UCSD-AML1 (cell line): ENCODE results near the gene ANKRD60.

Experiments used
- DNase-seq: peaks from one replicate; lab custom pipeline; 2025; ENCODE audit not compliant: unreplicated experiment; lab: John Stamatoyannopoulos, UW

Gene ANKRD60

DNA sequence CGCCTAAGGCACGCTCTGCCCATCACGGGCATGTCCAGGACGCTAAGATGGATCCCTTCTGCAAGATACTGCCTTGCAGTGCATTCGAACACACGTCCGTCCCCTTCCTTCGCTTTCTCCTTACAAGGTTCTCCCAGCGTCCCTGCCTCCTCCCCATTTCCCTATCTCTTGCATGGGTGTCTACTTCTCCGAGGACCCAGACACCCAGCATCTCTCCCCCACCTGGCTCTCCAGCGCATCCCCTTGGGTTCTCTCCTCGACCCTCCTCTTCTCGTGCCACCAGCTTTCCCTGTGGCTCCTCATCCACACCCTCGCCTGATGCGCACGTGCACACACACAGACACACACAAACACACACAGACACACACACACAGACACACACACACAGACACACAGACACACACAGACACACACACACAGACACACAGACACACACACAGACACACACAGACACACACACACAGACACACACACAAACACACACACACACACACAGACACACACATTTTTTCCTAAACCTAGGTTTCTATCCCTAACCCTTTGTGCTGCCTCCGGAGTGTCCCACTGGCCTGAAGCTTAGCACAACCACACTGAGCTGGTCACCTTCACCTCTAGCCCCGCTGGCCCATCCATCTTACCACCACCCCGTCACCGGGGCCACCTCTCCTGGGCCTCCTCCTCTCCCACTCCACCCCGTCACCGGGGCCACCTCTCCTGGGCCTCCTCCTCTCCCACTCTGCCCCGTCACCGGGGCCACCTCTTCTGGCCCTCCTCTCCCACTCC, 31.9 kb downstream of the ANKRD60 start:
- DNase-seq, result no peak

DNA sequence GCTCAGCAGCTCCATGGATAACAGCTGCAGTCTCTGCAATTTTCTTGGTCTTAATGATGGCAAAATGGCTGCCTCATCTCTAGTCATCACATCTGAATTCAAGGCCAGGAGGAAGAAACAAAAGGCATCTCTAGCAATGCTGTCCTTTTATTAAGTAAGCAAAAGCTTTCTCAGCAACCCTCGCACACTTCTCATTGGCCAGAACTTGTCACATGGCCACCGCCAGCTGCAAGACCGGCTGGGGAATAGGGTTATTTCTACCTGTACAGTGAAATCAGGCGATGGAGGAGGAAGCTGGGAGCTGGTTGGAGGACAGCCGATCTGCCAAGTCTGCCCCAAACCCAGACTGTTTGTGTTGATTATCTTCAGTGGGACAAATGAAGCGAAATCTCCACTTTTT, 33.4 kb downstream of the ANKRD60 start:
- no peak for DNase-seq

DNA sequence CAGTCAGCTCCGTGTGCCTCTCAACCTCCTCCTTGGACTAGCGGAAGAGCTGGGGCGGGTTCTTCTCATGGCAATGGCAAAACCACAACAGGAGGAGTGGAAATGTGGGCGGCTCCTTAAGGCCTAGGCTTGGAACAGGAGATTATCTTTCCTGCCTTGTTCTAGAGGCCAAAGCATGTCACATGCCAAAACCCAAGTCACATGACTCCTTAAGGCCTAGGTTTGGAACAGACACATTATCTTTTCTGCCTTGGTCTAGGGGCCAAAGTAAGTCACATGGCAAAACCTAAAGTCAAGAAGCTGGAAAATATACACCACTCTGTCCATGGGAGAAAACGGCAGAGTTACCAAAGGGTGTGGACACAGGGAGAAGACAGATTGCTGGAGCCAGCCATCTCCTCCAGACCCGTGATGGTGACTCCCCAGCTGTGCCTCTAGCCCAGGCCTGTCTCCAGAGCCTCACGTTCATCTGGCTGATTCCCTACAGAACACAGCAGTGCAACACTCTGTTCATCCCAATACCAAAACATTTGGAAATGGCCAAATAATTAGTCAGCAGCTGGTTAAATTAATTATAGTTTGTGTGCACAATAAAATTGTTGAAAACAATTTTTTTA, 34.2 kb downstream of the ANKRD60 start:
- DNase-seq, result no peak

DNA sequence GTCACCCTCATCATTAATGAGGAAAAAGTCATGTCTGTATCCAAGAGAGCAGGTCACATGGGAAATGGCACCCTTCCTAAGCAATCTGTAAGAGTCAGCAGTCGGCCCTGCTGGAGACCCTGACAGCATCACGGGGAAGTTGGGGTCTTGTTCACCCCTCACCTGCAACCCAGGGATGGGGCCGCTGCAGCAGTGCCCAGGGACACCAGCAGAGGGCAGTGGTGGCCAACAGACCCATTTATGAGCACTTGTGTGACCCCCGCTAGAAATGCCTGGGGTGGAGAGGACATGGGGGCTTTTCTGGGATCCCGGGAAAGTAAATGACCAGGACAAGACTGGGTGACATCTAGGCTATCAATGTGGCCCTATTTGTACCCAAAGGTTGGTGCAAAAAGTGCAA, 35.9 kb downstream of the ANKRD60 start:
- DNase-seq, result peak; percentile 22

DNA sequence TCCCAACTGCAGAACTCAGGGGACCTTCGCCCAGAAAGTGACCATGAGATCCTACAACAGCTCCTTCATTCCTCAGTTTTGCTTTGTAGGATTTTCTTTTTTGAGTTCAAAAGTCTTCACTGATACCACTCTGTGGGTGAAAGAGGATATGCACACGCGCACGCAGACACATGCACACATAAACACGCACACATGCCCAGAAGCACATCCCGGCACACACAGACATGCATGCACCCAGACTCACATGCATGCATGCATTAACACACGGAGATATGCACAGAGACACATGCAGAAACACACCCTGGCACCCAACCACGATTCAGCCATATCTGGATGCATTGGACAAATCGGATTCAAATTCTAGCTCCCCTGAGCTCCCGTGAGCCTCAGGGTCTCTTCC, 36.4 kb downstream of the ANKRD60 start:
- DNase-seq, result no peak

DNA sequence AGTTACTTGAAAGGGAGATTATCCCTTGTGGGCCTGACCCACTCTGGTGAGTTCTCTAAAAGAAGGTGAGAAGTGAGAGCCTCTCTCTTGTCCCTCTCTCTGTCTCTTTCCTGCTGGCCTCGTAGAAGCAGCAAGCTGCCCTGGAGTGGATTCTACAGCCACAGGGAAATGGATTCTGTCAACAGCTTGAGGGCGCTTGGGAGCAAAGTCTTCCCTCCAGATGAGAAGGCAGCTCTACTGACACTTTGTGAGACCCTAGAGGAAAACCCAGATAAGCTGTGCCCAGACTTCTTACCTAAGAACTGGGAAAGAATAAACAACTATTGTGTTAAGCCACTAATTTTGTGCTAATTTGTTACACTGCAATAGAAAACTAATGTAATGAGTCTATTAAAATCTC, 39.9 kb downstream of the ANKRD60 start:
- DNase-seq, result no peak

DNA sequence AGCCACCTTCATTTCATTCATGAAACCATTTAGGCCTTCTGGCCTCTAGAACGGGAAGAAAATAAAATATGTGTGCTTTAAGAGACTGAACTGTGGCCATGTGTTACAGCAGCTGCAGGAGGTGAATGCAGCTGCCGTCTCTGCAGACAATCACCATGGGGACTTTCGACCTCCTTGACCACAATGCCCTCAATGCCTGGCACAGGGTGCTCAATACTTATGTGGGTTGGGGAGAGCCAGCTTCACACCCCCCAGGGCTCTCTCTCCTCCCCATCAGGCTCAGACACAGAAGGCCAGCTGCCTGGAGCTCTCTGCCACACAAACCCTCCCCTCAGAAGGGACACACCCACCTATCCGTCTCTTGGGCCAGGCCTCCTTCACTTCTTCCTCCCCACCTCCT, 43.5 kb downstream of the ANKRD60 start:
- no peak for DNase-seq

DNA sequence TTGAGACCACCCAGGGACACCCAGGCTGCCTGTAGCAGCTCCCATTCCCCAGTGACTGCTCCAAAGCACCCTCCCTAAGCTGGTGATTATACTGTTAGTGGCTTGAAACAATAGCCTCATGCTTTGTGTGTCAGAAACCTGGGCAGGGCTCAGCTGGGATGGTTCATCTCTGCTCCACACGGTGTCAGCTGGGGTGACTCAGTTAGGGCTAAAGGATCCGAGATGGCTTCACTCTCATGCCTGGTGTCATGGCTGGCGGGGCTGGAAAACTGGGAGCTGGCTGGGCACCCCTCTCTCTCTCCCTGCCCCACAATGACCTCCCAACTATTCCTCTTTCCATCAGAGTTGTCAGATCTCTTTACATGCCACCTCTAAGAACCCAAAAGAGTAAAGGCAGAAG, 44.4 kb downstream of the ANKRD60 start:
- no peak for DNase-seq

DNA sequence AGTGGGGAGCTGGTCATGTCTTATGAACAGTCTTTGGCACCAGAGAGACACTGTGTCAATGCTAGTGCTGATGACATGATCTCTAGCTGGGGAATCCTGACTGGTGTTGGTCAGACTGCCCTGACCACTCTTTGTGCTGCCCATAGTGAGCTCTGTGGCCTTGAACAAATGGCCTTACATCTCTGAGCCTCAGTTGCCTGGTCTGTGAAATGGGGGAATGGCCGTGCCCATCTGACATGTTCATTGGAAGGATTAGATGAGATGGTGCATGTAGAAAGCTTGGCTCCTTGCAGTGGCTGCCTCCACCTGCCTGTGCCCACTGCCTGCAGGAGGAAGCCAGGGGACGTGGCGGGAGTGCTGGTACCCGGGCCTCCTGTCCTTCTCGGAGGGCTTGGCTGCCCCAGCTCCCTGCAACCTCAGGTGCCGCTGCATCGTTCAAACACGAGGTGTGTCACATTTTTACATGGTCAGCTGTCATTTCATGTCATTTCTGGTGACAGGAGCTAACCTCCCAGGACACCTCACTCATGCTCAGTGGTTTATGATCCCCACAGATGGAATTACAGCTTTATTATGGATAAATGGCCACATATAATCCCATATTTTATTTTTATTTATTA, 45.8 kb downstream of the ANKRD60 start:
- DNase-seq, result no peak

DNA sequence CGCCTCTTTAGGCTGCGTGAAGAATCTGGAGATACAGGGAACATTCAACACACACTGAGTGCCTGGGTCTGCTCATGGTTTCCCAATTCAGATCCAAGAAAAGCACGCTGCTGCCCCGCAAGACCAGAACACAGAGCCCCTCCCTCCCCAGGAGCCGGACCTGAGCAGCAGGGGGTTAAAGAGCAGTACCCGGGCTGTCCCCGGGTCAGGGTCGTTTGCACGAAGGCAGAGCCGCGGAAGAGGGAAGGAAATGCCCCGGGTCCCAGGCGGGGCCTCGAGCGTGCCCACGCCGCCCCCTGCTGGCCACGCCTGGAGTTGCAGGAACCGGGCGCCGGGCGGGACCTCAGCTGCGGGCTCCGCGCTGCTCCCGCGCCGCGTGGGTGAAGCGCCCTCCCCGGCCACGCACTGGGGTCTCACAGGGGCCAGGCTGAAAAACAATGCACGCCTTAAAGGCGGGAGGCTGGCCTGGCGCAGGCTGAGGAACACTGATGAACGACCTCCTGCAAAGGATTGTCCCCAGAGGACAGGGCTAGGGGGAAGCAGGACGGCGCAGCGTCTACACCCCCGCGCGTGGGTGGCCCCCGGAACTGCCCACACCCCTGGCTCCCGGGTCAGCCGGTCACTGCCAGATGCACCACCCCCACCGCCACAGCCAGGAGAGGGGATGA, 48.9 kb downstream of the ANKRD60 start:
- DNase-seq, result peak; percentile 73

DNA sequence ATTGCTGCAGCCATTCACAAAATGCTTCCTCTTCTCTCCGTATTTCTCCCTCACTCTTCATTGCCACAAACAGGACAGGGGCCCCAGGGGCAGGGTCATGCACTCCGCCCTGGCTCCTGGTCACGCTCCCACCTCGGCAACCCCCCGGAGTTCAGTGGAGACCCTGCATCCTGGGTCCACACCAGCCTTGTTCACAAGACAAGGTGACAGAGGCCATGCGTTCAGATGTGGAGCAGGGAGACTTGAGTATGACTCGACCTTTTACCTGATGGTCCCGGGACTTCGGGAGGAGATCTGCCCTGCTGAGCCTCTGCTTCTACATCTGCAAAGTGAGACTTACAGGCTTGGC, 49.4 kb downstream of the ANKRD60 start:
- DNase-seq, result no peak

DNA sequence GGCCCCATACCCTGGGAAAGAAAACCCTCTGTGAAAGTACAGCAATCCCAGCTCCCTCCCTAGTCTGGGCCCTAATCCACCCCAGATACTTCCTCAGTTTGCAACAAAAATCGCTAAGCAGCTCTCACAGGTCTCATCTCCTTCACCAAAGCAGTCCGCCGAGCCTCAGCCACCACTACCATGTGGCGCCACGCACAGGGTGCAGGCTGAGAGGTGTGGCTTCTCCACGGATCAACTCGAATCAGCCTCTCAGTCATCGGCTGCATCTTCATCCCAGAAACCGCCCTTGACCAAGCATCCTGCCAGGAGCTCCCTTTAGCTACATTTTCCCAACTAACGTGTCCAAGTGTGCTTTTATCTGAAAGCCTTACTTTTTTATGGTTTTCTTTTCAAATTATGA, 50.7 kb downstream of the ANKRD60 start:
- DNase-seq, result no peak

DNA sequence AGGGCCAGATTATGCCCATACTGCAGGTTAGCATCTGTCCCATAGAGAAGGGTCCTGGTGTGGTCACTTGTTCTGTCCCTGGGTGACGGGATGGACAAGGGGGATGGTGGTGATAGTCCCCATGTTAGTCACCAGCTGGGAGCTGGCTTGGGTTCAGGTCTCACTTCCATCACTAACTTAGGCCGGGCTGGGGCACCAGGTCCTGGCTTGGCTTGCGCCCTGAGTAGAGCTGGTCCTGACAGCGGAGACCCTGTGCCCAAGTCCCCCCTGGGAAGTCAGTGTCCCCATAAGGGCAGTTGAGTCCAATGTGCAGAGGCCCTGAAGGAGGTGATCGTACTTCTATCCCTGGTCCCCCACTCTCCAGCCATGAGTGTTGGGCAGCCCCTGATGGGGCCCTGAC, 52.6 kb downstream of the ANKRD60 start:
- DNase-seq, result no peak

DNA sequence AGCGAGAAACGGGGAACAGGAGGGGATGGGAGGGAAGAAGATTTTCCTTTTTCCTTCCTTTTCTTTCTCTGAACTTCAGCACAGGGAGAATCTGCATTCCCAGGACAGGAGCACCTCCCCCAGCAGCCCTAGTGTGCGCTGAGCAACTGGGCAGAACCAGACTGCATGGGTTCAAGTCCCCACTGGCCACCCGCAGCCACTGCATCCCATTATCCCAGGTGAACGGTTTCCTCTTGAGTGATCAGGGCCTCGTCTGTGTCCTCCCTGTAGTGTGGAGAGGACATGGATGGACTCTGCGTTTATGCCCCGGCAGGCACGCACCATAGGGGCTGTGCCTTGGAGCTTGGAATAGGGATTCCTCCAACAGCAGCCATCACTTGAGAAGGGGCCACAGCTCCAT, 53.0 kb downstream of the ANKRD60 start:
- no peak for DNase-seq

DNA sequence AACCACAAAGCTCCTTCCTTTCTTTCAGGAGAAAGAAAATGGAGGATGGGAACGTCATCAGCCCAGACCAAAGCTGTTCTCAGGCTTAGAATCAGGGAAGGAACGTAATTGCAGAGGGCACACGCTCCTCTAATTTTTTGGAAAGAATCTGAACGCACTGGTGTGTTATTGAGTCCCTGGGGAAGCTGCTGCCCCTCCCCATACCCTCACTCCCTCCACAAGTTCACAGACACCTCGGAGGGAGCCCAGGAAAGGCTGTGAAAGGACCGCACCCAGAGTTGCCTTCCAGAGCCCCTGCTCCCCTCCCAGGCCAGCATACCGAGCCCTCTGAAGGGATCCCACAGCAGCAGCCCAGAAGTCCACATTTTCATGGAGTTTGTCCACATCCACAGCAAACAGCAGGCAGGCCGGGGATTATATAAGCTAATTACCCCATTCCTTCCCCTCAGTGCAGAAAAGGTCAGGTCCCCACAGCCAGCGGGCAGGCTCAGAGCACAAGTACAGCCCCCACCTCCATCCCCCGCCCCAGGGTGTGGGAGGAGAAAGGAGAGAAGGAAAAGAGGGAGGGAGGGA, 53.7 kb downstream of the ANKRD60 start:
- no peak for DNase-seq

DNA sequence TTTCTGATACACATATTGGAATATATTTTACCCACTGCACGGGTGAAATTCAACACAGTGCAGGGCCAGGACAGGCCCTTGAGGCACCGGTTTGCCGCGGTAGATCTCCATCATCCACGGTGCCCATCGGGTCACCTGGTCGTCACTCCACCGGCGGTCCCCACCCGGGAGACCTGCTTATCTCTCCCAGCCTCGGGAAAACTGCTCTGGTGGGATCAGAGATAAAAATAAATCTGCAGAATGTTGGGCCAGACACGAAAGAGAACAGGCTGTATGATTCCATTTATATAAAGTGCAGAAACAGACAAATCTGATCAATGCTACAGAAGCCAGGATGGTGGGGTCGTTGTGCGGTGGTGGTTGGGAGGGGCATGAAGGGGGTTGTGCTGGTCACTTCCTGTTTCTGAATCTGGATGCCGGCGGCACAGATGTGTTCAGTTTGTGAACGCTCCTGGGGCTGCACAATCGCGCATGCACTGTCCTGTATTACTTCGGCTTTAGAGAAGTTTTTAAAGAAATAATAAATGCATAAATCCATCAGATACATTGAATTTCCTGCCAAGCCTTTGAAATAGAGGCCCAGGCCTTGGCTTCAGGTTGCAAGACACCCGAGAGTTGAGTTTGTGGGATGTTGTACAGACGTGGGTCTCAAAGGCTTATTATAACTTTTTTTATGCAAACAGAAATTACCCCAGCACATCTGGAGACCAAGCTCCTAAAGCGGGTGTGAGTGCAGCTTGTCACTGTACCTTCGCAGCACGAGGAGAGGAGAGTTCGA, 54.3 kb downstream of the ANKRD60 start:
- no peak for DNase-seq

DNA sequence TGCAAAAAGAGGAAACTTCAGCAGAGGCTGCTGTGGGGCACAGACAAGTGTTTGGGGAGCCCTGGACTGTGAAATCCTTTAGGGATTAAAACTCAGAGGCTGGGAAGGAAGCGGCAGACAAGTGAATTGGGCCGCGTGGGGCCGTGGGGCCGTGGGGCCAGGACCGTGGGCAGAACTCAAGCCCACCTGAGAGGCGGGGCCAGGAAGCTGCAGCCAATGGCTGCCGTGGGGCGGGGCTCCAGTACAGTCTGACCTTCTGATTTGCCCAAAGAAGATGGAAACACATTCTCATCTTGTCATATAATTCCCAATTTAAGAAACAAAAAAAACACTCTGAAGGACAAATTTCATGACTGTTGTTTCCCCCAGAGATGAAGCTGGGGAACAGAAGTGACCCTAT, 55.4 kb downstream of the ANKRD60 start:
- no peak for DNase-seq

DNA sequence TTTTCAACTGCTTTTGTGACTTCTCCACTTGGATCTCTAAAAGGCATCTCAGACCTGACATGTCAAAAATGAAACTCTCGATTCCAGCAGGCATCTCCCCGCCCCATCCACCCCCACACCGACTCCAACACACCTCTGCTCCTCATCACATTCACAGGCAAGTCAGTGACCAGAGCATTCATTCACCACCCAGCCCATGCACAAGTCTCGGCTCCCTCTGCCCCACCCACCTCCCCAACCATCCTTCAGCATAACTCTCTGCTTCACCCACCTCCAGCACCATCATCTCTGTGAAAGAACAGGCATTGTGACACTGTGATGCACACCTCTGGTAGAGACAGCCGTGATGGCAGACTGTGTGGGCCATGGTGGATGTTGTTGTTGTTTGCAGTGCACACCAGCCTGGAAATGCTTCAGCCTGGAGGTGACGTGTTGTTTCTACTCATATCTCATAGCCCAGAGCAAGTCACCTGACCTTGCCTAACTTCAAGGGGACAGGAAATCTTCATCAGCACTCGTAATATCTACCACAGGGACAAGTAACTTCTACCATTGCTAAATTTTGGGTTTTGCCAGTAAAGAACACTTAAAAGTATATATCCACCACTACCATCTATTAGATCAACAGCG, 56.5 kb downstream of the ANKRD60 start:
- DNase-seq, result no peak

DNA sequence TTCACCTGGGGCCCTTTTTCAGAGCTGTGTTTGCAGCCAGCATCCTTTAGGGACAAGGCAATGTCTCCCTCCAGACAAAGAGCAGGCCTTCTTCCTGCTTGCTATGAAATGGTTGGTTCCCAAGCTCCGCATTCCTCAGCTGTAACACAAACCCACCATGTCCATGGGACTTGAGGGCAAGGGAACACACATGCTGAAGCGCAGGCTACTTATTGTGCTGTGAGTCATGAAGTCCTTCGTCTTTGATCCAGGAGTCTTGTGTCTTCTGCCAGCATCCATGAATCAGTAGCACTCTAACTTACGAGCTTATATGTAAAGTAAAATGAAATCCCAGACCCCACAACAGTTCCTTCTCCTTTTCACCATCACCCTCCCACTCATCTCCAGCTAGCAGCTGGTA, 59.0 kb downstream of the ANKRD60 start:
- DNase-seq, result no peak

DNA sequence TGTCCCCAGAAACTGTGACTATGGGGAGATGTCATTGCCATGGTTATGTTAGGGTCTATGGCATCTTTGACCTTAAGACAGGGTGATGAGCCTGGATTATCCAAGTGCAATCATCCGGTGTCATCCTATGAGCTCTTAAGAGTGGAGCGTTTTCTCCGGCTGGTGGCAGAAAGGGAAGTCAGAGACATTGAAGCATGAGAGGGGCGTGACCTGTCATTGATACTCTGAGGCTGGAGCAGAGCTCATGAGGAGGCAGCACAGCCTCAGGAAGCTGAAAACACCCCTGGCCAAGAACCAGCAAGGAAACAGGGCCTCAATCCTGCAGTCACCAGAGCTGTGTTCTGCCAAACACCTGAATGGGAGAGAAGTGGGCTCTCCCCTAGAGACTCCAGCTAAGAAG, 59.6 kb downstream of the ANKRD60 start:
- DNase-seq, result no peak

DNA sequence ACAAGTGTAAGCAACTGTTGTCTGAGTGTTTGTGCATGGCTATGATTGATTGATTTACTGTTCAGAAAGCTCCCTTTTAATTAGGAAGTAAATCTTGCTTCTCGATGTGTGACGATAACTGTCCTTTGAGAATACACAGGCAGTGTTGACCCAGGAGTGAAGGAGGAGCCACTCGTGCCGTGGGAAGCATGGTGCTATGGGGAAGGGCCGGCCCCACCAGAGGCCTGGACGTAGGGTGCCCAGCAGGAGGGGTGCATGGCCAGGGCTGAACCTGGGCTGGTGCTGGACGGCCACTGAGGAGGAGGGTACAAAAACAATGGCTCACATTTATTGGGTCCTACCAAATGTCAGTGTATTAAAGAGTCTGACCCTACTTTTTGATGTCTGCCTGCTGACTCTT, 60.7 kb downstream of the ANKRD60 start:
- DNase-seq, result no peak
